Measurements from ENCODE around the gene SGCD.
"Not testable (repeated sequence)": the region's sequence is repeated elsewhere in the genome, so short reads cannot be mapped to it uniquely, and the experiment has no call there.

SGCD gene

GRCh38 chr5:156654444-156654843, 327.5 kb downstream of the SGCD start:
- no peak for DNase-seq

DNA sequence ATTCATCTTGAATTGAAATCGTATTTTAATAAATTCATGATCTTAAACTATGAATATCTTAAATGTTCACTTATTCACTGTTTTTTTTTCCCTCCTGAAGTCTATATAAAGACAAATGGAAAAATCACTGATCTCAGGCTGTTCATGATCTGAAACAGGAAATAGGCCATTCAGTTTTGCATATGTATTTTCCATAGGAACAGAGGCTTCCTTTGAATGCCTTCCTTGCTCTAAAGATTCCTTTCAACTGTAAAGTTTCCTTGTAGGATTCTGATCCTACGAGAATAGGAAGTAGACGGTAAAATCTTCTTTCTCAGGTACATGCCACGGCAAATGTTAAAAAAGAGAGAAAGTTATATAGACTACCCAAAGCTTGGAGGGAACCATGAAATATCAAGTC, 328.8 kb downstream of the SGCD start:
- DNase-seq = no peak

- not testable (repeated sequence) for DNase-seq
Measured at GRCh38 chr5:156664832-156665231, 337.9 kb downstream of the SGCD start.

DNA sequence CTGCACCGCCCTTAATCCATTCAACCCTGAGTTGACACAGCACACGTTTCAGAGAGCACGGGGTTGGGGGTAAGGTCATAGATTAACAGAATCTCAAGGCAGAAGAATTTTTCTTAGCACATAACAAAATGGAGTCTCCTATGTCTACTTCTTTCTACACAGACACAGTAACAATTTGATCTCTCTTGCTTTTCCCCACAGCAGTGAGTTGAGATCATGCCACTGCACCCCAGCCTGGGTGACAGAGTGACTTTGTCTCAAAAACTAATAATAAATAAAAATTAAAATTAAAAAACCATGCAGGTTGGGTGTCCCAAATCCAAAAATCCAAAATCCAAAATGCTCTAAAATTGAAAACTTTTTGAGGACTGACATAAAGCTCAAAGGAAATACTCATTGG, 339.7 kb downstream of the SGCD start:
- not testable (repeated sequence) for DNase-seq

- DNase-seq = no peak
Measured at GRCh38 chr5:156667616-156668015, 340.7 kb downstream of the SGCD start.

GRCh38 chr5:156669416-156669815, 342.5 kb downstream of the SGCD start:
- DNase-seq = no peak

- DNase-seq = no peak
Measured at GRCh38 chr5:156670615-156671014, 343.7 kb downstream of the SGCD start.

DNA sequence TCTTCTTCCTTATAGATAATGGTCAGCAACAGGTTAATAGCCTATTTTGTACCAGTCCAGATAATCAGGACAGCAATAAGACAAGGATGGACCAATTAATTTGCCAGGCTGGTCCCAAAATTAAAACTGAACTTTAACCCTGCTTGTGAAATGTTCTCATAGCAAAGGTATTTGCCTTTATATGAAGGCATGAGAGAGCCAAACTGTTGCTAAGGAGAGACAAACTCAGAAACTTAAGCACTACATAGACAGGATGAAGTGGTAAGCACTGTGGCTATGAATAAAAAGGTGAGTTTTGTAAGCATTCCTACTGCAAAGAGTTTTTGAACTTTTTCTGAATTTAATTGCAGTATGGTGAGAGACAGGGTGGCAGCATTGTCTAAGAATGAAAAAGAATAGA, 348.4 kb downstream of the SGCD start:
- no peak for DNase-seq

DNA sequence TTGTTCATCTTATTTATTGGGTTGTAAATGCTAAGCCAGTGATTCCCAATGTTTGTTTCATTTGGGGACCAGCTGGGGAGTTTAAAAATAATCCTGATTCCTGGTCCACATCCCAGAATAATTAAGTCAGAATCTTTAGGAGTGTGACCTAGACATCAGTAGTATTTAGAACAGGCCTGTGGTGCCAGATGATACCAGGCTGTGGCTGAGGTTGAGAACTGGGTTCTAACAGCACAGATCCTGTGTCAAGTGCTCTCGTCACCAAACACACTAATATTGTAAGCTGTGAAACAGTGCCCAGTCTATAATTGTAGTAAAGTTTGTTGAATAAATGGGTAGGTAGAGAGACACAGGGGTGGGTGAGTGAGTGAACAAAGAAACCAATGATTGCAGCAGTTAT, 351.0 kb downstream of the SGCD start:
- DNase-seq = no peak

GRCh38 chr5:156678484-156678883, 351.5 kb downstream of the SGCD start:
- DNase-seq = no peak

DNA sequence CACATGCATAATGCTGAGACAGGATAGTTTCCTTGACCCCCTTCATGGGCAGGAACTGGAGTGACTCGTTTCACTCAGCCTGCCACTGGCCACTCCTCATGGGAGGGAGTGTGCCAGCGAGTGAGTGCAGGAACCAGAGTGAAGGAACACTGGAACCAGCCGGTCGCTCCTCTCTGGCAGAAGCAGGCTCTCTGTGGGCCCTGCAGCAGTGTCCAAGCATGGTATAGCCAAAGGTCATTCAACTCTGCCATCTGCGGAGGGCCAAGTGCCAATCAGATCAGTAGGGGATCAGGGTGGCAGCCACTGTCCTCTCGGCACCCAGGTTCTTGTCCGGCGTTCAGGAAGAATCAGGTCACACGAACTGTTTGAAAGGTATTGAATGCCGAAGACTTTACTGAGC, 353.9 kb downstream of the SGCD start:
- no peak for DNase-seq

DNA sequence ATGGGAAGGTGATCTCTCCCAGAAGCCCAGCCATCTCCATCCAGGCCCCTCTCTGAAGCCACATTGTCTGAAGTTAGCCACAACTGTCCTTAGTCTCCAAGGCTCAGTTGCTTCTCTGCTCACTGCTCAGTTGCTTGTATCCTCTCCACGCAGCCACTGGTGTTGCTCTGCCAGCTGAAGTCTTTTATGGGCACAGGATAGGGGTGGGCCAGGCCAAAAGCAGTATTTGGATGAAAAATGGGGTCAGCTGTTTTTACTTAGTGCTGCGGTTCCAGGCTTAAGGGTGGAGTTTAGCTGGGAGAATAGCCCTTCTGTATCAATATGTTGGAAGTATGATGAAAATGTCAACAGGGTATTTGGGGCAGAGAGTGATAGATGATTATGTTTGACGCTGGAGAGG, 354.3 kb downstream of the SGCD start:
- DNase-seq = no peak

DNA sequence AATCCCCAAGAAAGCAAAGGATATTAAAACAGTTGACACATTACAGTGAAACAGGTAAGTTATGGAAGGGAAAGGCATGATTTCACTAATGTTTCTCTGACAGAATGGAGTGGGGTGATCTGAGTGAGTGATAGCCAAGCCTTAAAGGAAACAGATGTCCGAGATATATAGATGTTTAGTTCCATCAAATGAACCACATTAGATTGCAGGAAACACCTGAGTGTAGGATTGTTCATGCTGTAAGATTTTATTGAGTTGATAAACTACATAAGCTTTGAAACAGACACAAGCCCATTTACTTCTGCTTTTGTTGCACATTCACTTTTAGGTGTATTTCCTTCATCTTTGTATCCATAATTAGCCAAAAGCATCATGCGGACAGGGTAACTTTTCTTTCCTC, 356.0 kb downstream of the SGCD start:
- DNase-seq = no peak

- DNase-seq = no peak
Measured at GRCh38 chr5:156683509-156683908, 356.5 kb downstream of the SGCD start.

DNA sequence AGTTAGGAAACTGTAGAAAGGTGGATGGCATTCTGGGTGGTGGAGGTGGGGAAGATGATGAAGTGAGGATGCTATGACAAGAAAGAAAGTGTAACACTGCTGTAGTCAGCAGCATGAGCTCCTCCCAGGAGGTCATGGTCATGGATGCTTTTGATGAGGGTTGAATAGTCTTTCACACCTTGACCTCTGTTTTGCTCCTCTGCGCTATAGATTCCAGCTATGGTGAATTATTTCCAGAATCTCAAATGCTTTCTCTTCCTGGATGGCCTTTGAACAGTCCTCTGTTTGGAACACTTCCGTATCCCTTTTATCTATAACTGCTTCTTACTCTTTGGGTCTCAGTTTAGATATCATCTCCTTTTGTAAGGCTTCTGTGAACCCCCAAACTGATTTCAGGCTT, 357.3 kb downstream of the SGCD start:
- no peak for DNase-seq

DNA sequence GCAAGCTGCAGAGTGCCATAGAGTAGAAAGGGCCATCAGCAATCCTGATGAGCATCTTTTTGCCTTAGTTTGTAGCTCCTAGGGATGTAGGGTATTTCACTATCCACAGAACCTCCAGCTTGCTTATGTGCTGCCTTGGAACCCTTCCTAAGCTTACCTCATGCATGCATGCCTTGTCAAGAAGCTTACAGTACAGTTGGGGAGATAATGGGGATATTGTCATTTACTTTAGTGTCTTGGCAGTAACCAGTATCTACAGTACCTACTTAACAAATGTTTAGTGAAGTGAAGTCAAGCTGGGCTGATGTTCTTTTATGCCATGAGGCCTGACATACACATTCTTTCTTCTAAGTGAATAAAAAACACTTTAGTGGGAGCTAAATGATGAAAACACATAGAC, 358.5 kb downstream of the SGCD start:
- no peak for DNase-seq

DNA sequence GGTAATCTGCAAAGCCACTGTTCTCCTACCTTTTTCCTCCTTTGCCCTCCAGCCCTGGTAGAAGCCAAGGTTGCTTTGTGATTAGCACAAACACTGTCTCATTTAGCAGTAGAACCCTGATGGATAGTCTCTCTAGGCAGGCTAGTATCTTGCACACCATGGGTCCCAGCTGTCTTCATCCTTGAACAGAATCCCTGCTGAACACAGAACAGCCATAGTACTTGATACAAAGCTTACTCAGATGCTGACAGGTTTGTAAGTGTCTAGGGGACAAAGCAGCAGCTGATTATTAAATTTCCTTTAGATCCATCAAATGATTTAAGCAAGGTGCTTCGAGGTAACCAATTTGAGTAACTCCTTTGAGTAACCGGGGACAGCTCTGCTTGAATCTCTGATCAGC, 359.4 kb downstream of the SGCD start:
- no peak for DNase-seq

DNA sequence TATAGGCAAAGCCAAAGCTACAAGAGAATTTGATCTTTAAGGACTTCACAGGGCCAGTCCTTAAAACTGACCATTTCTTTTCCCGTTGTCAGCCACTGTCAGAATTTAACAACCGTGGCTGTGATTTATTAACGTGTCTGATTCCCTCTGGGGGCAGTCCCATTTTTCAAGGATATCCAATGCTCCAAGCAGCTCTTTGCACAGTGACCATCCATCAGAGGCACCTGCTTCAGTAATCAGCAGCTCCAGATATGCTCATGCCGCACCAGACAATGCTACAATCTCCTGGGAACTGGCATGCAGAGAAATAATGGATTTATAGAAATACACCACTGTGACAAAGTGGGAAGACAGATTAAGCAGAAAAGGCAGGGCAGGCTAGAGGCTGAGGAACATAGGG, 359.8 kb downstream of the SGCD start:
- no peak for DNase-seq

DNA sequence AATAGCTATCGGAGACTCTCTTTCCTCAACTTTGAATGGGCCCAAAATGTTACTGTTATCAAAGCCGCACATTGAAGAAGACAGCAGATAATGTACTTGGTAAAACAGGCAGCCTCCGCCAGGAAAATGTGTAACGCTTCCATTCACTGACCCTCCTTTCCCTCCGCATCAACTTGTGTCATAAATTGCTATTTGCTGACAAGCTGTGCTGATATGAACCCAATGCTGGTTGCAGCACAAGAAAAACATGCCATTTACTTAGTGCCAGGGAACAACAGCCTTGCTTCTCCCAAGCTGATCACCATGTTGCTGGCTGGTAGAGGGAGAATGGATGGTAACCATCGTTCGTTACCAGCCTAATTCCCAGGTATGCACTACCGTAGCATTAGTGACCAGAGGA, 360.6 kb downstream of the SGCD start:
- no peak for DNase-seq

DNA sequence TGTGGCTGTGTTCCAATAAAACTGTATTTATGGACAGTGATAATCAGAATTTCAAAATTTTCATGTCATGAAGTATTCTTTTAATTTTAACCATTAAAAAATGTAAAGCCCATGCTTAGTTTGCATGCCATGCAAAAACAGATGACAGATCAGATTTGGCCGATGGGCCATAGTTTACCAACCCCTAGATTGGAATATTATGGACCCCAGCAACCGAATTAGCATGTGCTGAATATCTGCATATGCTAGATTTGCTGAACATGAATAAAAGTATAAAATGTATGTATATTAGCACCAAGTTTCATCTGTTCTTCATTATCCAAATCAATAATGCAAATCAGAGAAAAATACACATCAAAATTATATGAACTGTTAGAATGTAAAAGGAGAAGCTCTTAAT, 364.6 kb downstream of the SGCD start:
- DNase-seq = no peak

DNA sequence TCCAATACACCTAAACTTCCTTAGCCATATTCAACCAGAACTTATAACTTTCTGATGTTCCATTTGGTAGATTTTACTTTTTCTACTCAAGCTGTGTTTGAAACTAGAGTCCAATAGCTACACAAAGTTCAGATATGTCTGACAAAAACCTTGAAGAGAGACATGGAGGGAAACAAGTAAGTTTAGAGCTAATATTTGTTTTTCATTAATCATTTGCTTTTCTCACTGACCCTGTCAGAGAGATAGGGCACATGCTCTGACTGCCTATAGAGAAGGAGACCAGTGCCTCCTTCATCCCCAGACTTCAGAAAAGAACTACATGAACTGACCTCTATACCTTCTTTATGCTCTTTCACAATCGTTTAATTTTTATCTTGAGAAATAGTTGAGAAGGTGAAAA, 366.1 kb downstream of the SGCD start:
- no peak for DNase-seq

GRCh38 chr5:156694598-156694997, 367.6 kb downstream of the SGCD start:
- DNase-seq = no peak

DNA sequence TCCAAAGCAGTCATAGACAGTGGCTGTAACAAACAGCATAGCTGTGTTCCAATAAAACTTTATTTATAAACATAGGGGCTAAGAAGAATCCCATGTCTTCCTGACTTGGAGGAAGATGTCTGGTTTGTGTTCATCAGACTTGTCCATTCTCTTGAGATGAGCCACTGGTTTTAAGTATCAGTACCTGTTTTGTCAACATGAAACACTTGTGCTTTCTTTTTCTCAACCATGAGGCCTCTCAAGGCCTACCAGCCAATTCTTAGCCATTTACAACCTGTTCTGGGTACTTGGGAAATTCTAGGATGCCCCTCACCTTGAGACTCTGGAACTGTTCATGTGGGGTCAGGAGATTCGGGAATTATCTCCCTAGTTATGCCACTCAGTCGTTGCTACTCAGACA, 368.8 kb downstream of the SGCD start:
- DNase-seq = no peak

DNA sequence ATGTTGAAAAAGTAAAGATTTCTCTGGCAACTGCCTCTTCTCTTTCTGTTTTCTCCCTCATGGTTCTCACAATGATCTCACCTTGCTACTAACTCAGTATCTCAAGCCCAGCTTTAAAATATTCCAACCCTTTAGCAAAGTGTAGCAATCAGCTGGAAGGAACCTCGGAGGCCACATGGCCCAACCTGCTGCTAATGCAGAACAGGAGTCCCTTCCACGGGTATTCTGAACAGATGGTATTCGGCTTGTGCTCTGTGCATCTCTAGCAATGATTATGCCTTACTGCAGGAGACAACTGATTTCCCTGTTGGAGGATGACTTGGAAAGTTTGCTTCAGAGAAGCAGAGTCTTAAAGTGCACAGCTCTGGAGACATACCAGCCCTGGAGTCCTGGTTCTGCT, 371.4 kb downstream of the SGCD start:
- no peak for DNase-seq

DNA sequence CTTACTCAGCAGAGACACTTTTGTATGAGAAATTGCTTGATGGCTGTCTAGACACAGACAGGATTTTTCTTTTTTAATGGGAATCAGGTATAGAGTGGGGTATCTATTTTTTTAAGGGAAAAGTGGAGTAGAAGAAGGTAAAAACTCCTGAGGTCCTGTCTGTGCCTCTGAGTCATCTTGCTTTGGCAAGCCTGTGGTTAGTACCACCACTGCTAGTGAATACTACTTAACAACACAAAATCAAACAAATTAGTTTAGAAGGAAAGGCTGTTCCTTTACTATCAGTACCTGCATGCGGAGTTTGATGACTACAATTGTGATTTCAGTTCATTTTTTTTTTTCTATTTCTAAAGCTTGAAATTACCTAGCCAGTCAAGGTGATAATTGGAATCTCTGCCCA, 372.2 kb downstream of the SGCD start:
- no peak for DNase-seq

DNA sequence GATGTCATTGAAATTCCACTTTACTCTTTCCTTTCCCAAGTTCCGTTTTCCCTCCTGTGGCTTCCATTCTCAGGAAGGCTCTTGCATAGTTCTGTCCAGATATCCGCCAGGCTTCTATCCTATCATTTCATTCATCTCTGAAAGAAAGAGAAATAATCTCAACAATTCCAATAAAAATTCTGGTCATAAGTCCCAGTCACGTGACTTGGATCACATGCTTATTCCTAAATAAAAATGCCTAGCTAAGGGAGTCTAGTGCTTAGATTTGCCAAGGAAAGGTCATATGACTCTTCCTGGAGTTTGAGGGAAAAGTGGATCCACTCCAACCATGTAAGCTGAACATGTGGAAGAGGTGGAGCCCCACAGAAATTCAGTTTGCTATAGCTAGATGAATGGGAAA, 377.2 kb downstream of the SGCD start:
- no peak for DNase-seq

All from activated naive CD4-positive, alpha-beta T cell (primary cell).